Measurements from ENCODE around the gene NUCKS1.

The NUCKS1 gene

DNA sequence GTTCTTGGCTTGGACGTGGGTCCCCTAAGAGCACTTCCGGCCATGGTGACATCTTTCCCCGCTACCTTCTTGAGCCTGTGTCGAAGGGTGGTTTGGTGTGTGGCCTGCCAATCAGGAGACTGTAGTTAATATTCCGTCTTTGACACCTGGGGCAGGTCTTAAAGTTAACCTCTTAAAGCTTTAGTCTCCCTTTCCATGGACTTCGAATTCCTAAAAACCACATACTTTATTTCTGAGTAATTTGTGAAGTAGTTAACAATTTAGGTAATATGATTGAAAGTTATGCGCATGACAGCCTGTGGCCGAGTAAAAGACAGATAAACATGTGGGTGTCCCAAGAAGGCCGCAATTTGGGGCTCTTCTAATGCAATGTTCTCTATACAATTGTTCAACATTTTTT is 35.5 kb upstream of the NUCKS1 start:
- DNase-seq (ENCODE audit: extremely low spot score), result no peak
- TF ChIP-seq TARDBP (IDR thresholded peaks at IDR 0.05) (no peak), ELF4 (IDR thresholded peaks at IDR 0.05) (no peak), SP1 (IDR thresholded peaks at IDR 0.05) (no peak), FOXK2 (IDR thresholded peaks at IDR 0.05) (no peak), LEF1 (IDR thresholded peaks at IDR 0.05; ENCODE audit: borderline replicate concordance) (no peak), NFRKB (IDR thresholded peaks at IDR 0.05) (no peak), ARNT (IDR thresholded peaks at IDR 0.05) (no peak), FOXA1 (IDR thresholded peaks at IDR 0.05) (no peak), SUZ12 (IDR thresholded peaks at IDR 0.05) (no peak), ZNF384 (IDR thresholded peaks at IDR 0.05) (no peak), FOXM1 (IDR thresholded peaks at IDR 0.05; ENCODE audit: borderline replicate concordance) (no peak), BHLHE40 (IDR thresholded peaks at IDR 0.05; ENCODE audit: borderline replicate concordance) (no peak), CTBP1 (IDR thresholded peaks at IDR 0.05; ENCODE audit: borderline replicate concordance) (no peak)
- TF ChIP-seq, protein P1, sequence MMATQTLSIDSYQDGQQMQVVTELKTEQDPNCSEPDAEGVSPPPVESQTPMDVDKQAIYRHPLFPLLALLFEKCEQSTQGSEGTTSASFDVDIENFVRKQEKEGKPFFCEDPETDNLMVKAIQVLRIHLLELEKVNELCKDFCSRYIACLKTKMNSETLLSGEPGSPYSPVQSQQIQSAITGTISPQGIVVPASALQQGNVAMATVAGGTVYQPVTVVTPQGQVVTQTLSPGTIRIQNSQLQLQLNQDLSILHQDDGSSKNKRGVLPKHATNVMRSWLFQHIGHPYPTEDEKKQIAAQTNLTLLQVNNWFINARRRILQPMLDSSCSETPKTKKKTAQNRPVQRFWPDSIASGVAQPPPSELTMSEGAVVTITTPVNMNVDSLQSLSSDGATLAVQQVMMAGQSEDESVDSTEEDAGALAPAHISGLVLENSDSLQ (IDR thresholded peaks at IDR 0.05), result no peak
- ChIA-PET POLR2A (no interaction called here), CTCF (interaction anchor here (0.6 kb wide), 1 partner anchor 192 kb away, joined by 3 read pairs; no protein-coding TSS in a partner anchor)

DNA sequence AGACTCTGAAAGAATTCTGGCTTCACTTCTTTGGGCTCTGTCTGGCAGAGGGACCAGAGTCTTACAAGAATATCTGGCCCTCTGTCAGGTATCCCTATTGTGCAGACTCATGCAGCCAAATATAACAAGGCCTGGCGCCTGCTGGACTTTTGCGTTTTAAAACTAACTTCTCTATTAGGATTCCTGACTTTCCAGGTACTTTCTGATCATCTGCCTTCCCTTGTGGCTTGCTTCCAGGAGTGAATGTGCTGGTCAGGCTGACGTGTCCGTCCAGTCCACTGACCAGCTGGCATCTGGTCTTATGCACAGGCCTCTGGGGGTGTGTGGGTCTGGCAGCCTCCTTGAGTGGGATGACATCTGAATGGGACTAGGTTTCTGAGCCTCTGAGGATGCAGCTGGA is 33.9 kb upstream of the NUCKS1 start:
- CTCF ChIA-PET, result no interaction called here

DNA sequence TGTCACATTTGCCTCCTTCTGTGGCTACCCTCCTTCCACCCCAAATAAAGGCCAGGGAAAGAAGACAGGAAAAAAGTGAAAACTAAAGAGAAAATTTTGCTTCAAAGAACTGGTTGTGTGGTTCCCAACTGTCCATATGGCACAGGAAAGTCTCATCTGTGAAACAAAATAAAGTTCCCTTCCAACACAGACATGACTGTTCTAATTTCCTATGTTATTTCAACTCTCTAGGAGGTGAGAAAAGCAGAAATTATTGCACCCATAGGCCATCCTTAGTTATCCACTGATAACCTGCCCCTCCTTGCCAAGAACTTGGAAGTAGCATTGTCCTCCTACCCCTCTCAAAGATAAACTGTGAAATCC is 33.4 kb upstream of the NUCKS1 start:
- ChIA-PET CTCF (interaction anchor here (2.2 kb wide), 1 partner anchor 8 kb away, joined by 8 read pairs; no protein-coding TSS in a partner anchor), POLR2A (no interaction called here)
- no peak for DNase-seq (ENCODE audit: extremely low spot score)
- no peak for TF ChIP-seq CTBP1 (IDR thresholded peaks at IDR 0.05; ENCODE audit: borderline replicate concordance)
- TF ChIP-seq FOXK2 (IDR thresholded peaks at IDR 0.05), result no peak
- no peak for TF ChIP-seq HDGF (IDR thresholded peaks at IDR 0.05; ENCODE audit: borderline replicate concordance)
- TF ChIP-seq LEF1 (IDR thresholded peaks at IDR 0.05; ENCODE audit: borderline replicate concordance), result no peak
- TF ChIP-seq FOXA1 (IDR thresholded peaks at IDR 0.05), result no peak
- TF ChIP-seq BHLHE40 (IDR thresholded peaks at IDR 0.05; ENCODE audit: borderline replicate concordance), result no peak
- TF ChIP-seq TARDBP (IDR thresholded peaks at IDR 0.05), result no peak
- TF ChIP-seq NFRKB (IDR thresholded peaks at IDR 0.05), result no peak
- TF ChIP-seq ZNF384 (IDR thresholded peaks at IDR 0.05), result no peak
- no peak for TF ChIP-seq SP1 (IDR thresholded peaks at IDR 0.05)
- no peak for TF ChIP-seq ARNT (IDR thresholded peaks at IDR 0.05)
- no peak for TF ChIP-seq L3MBTL2 (conservative IDR thresholded peaks at IDR 0.05)
- TF ChIP-seq, protein P1 (IDR thresholded peaks at IDR 0.05), result no peak
- no peak for TF ChIP-seq FOXM1 (IDR thresholded peaks at IDR 0.05; ENCODE audit: borderline replicate concordance)
- TF ChIP-seq ELF4 (IDR thresholded peaks at IDR 0.05), result no peak
- no peak for TF ChIP-seq SUZ12 (IDR thresholded peaks at IDR 0.05)

More for the DNA sequence above, 33.9 kb upstream of the NUCKS1 start:
- no peak for DNase-seq (ENCODE audit: extremely low spot score)
- POLR2A ChIA-PET, result no interaction called here
- TF ChIP-seq NFRKB (IDR thresholded peaks at IDR 0.05) (no peak), TARDBP (IDR thresholded peaks at IDR 0.05) (no peak), BHLHE40 (IDR thresholded peaks at IDR 0.05; ENCODE audit: borderline replicate concordance) (no peak), ARNT (IDR thresholded peaks at IDR 0.05) (no peak), HDGF (IDR thresholded peaks at IDR 0.05; ENCODE audit: borderline replicate concordance) (no peak), SUZ12 (IDR thresholded peaks at IDR 0.05) (no peak), FOXA1 (IDR thresholded peaks at IDR 0.05) (no peak), SP1 (IDR thresholded peaks at IDR 0.05) (no peak), CTBP1 (IDR thresholded peaks at IDR 0.05; ENCODE audit: borderline replicate concordance) (no peak), L3MBTL2 (conservative IDR thresholded peaks at IDR 0.05) (no peak), ELF4 (IDR thresholded peaks at IDR 0.05) (no peak), FOXM1 (IDR thresholded peaks at IDR 0.05; ENCODE audit: borderline replicate concordance) (no peak), LEF1 (IDR thresholded peaks at IDR 0.05; ENCODE audit: borderline replicate concordance) (no peak), FOXK2 (IDR thresholded peaks at IDR 0.05) (no peak), ZNF384 (IDR thresholded peaks at IDR 0.05) (no peak)
- TF ChIP-seq, protein P1 (IDR thresholded peaks at IDR 0.05), result no peak

DNA sequence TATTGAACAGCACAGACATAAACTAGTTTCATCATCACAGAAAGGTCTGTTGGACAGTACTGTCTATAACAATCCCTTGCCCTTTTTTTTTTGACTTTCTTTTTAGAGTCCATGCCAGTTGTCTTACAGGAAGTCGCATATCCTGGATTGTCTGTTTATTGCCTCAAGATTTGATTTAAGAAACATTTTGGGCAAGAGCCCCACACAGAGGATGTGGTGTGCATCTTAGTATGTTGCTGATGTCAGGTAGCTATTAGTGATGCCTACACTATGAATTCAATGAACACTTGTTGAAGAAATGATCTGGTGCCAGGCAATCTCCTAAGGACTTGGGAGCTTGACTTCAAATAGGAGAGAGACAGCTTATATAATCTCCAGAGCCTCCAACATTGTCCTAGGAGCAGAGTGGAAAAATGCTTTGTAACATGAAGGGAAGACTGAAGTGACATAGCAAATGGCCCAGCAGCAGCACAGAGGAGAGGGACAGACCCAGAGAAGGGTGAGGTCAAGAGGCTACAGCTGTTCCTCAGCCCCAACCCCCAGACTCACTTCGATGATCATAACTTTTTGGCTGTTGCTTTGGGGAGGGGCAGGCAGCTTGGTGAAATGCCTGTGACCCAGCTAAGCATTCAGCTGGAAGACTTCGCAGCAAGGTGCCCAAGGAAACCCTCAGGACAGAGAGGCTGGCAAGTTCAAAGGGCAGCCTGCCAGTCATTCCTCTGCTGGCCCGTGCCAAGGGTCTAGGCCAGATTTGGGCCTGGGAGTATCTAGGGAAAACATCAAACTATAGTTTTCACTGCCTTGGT is 32.8 kb upstream of the NUCKS1 start:
- POLR2A ChIA-PET, result no interaction called here
- no peak for DNase-seq (ENCODE audit: extremely low spot score)
- CTCF ChIA-PET, result interaction anchor here (2.2 kb wide), 1 partner anchor 9 kb away, joined by 8 read pairs; no protein-coding TSS in a partner anchor
- TF ChIP-seq SP1 (IDR thresholded peaks at IDR 0.05) (no peak), ELF4 (IDR thresholded peaks at IDR 0.05) (no peak), LEF1 (IDR thresholded peaks at IDR 0.05; ENCODE audit: borderline replicate concordance) (no peak), FOXM1 (IDR thresholded peaks at IDR 0.05; ENCODE audit: borderline replicate concordance) (no peak), SUZ12 (IDR thresholded peaks at IDR 0.05) (no peak), CTBP1 (IDR thresholded peaks at IDR 0.05; ENCODE audit: borderline replicate concordance) (no peak)
- TF ChIP-seq, protein P1 (IDR thresholded peaks at IDR 0.05), result no peak

DNA sequence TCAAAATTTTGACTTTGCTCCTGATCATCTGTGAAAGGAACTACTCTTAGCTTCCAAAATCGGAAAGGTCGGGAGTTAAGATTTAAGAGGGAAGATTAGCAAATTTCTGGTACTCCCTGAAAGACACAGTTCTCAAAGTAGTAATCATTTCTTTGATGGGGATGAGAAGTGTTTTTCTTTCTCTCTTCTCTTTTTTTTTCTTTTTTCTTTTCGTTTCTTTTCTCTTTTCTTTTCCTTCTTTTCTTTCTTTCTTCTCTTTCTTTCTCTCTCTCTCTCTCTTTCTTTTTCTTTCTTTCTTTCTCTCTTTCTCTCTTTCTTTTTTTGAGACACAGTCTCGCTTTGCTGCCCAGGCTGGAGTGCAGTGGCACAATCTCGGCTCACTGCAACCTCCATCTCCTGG is 30.4 kb upstream of the NUCKS1 start:
- ChIA-PET POLR2A (no interaction called here), CTCF (interaction anchor here (0.6 kb wide), 1 partner anchor 123 kb away, joined by 5 read pairs; no protein-coding TSS in a partner anchor)
- no peak for TF ChIP-seq FOXK2 (IDR thresholded peaks at IDR 0.05)
- no peak for TF ChIP-seq LEF1 (IDR thresholded peaks at IDR 0.05; ENCODE audit: borderline replicate concordance)
- no peak for TF ChIP-seq BHLHE40 (IDR thresholded peaks at IDR 0.05; ENCODE audit: borderline replicate concordance)
- no peak for TF ChIP-seq SUZ12 (IDR thresholded peaks at IDR 0.05)
- TF ChIP-seq, protein P1 (IDR thresholded peaks at IDR 0.05), result no peak
- TF ChIP-seq FOXA1 (IDR thresholded peaks at IDR 0.05), result no peak
- TF ChIP-seq ZNF384 (IDR thresholded peaks at IDR 0.05), result no peak
- TF ChIP-seq ARNT (IDR thresholded peaks at IDR 0.05), result no peak
- no peak for TF ChIP-seq SP1 (IDR thresholded peaks at IDR 0.05)
- no peak for TF ChIP-seq L3MBTL2 (conservative IDR thresholded peaks at IDR 0.05)
- no peak for TF ChIP-seq CTBP1 (IDR thresholded peaks at IDR 0.05; ENCODE audit: borderline replicate concordance)
- TF ChIP-seq NFRKB (IDR thresholded peaks at IDR 0.05), result no peak
- TF ChIP-seq TARDBP (IDR thresholded peaks at IDR 0.05), result no peak
- TF ChIP-seq HDGF (IDR thresholded peaks at IDR 0.05; ENCODE audit: borderline replicate concordance), result no peak
- no peak for TF ChIP-seq FOXM1 (IDR thresholded peaks at IDR 0.05; ENCODE audit: borderline replicate concordance)
- TF ChIP-seq ELF4 (IDR thresholded peaks at IDR 0.05), result no peak
- DNase-seq (ENCODE audit: extremely low spot score), result no peak

All from HEK293T (cell line).